ENCODE data around the gene ZIC4.

Gene ZIC4

GRCh38 chr3:147370349-147370748 is 36.0 kb downstream of the ZIC4 start:
- DNase-seq (ENCODE audit: low spot score): no peak

- DNase-seq (ENCODE audit: low spot score): no peak
Observed at GRCh38 chr3:147369661-147370123, 36.7 kb downstream of the ZIC4 start.

- no peak for DNase-seq (ENCODE audit: low spot score)
Observed at GRCh38 chr3:147369231-147369630, 37.1 kb downstream of the ZIC4 start.

GRCh38 chr3:147368561-147369221 is 37.7 kb downstream of the ZIC4 start:
- DNase-seq (ENCODE audit: low spot score): no peak

- DNase-seq (ENCODE audit: low spot score): no peak
Observed at GRCh38 chr3:147368151-147368550, 38.2 kb downstream of the ZIC4 start.

- DNase-seq (ENCODE audit: low spot score): no peak
Observed at GRCh38 chr3:147367676-147368075, 38.7 kb downstream of the ZIC4 start.

- DNase-seq (ENCODE audit: low spot score): no peak
Observed at GRCh38 chr3:147365196-147366115, 40.9 kb downstream of the ZIC4 start.

- no peak for DNase-seq (ENCODE audit: low spot score)
Observed at GRCh38 chr3:147364771-147365170, 41.6 kb downstream of the ZIC4 start.

- DNase-seq (ENCODE audit: low spot score): peak; percentile 84
Observed at GRCh38 chr3:147361454-147362420, 44.6 kb downstream of the ZIC4 start.

GRCh38 chr3:147360646-147361453 is 45.5 kb downstream of the ZIC4 start:
- DNase-seq (ENCODE audit: low spot score): peak; percentile 40

- DNase-seq (ENCODE audit: low spot score): no peak
Observed at GRCh38 chr3:147360051-147360439, 46.3 kb downstream of the ZIC4 start.

GRCh38 chr3:147359177-147360050 is 46.9 kb downstream of the ZIC4 start:
- no peak for DNase-seq (ENCODE audit: low spot score)

- no peak for DNase-seq (ENCODE audit: low spot score)
Observed at GRCh38 chr3:147358144-147358992, 48.0 kb downstream of the ZIC4 start.

GRCh38 chr3:147356909-147357900 is 49.1 kb downstream of the ZIC4 start:
- DNase-seq (ENCODE audit: low spot score): no peak

GRCh38 chr3:147356145-147356908 is 50.0 kb downstream of the ZIC4 start:
- DNase-seq (ENCODE audit: low spot score): no peak

GRCh38 chr3:147355753-147356090 is 50.6 kb downstream of the ZIC4 start:
- DNase-seq (ENCODE audit: low spot score): no peak

- DNase-seq (ENCODE audit: low spot score): no peak
Observed at GRCh38 chr3:147355084-147355752, 51.1 kb downstream of the ZIC4 start.

All from NAMALWA (cell line).